Panc1 (cell line): ENCODE measurements around the gene HIGD1C. TPM values are rescaled to one million over a fixed set of nuclear protein-coding genes. Genes with fewer than 3 reads are reported as not detected.

Experiments
- ATAC-seq: fragments of 200-7000 bp; cut with Tn5 transposase; 2 replicates; pipeline ENCODE4 v1.9.1; 2020; ENCODE audit warnings: mild to moderate bottlenecking, moderate library complexity
- BruUV-seq: library from RNA; stranded (reverse); fragments of 400-500 nt; replicated peaks from 2 replicates; lab custom pipeline; 2021; lab: Mats Ljungman, UMichigan
- CTCF ChIA-PET: fragments of 300-600 bp; sonication (Branson Sonifier 250); formaldehyde crosslinking; loops from one replicate; lab custom pipeline; 2022; ENCODE audit warnings: antibody characterized with exemption; lab: Charles Lee
- POLR2A ChIA-PET: fragments of 300-600 bp; sonication (Branson Sonifier 250); formaldehyde crosslinking; loops from one replicate; lab custom pipeline; 2022; ENCODE audit warnings: antibody characterized with exemption; lab: Charles Lee
- DNase-seq: peaks from one replicate; pipeline ENCODE4 v3.0.0-alpha.2; 2010; ENCODE audit warnings: low read depth, low spot score
- H3K27ac ChIP-seq: 2 replicates; pipeline ENCODE4 v1.5.1; 2011; ENCODE audit warnings: mild to moderate bottlenecking, low read length, inconsistent platforms
- H3K27me3 ChIP-seq: fragments of 200-500 bp; sonication (Bioruptor generic); 2 replicates; pipeline ENCODE4 v1.6.0; 2014; ENCODE audit warnings: low read length, inconsistent platforms; ENCODE audit not compliant: control insufficient read depth, insufficient read depth
- H3K36me3 ChIP-seq: fragments of 200-500 bp; sonication (Bioruptor generic); 2 replicates; pipeline ENCODE4 v1.5.1; 2014; ENCODE audit warnings: inconsistent platforms, mild to moderate bottlenecking, low read length, moderate library complexity; ENCODE audit not compliant: control insufficient read depth, insufficient read depth
- H3K4me1 ChIP-seq: 2 replicates; pipeline ENCODE4 v1.5.1; 2011; ENCODE audit warnings: inconsistent platforms, mild to moderate bottlenecking, low read length, moderate library complexity; ENCODE audit not compliant: control insufficient read depth, insufficient read depth
- H3K4me3 ChIP-seq, 2 experiments: 2 replicates each; pipeline ENCODE4 v1.5.1; 2011 to 2012; ENCODE audit warnings: low read depth in 2 of 2, low read length in 2 of 2, mild to moderate bottlenecking in 2 of 2, inconsistent platforms in 1 of 2, moderate library complexity in 1 of 2
- H3K9me3 ChIP-seq: fragments of 200-500 bp; sonication (Bioruptor generic); 2 replicates; pipeline ENCODE4 v1.5.1; 2014; ENCODE audit warnings: low read depth, mild to moderate bottlenecking, inconsistent platforms, low read length, moderate library complexity; ENCODE audit not compliant: control insufficient read depth, insufficient read depth
- POLR2AphosphoS5 ChIP-seq: IDR thresholded peaks from 2 replicates; pipeline ENCODE4 v1.6.1; 2012; ENCODE audit warnings: mild to moderate bottlenecking, low read depth, low read length, moderate library complexity
- SIN3A ChIP-seq: IDR thresholded peaks from 2 replicates; pipeline ENCODE4 v1.6.1; 2012; ENCODE audit warnings: low read depth, mild to moderate bottlenecking, low read length, moderate library complexity, borderline replicate concordance; ENCODE audit not compliant: insufficient read depth
- TCF7L2 ChIP-seq: IDR thresholded peaks from 2 replicates; pipeline ENCODE4 v1.6.1; 2011; ENCODE audit warnings: mild to moderate bottlenecking, low read depth, low read length, inconsistent platforms
- in situ Hi-C: cut with HindIII; loops from 2 replicates; pipeline ENCODE4 v1.10.0; 2016; ENCODE audit warnings: low sequenced_read_pairs, low pct_unique_long_range_greater_than_20kb
- intact Hi-C: fragments of 100-400 bp; cut with micrococcal nuclease; formaldehyde crosslinking; loops from one replicate; pipeline ENCODE4 v1.10.0; 2022; ENCODE audit not compliant: unreplicated experiment
- total RNA-seq: library from RNA; stranded (reverse); gene quantifications from one replicate; pipeline ENCODE4 v1.2.1, GENCODE V29; 2021; ENCODE audit not compliant: unreplicated experiment
- TF ChIP-seq, protein P1 (sequence below), 2 experiments: IDR thresholded peaks; 2 replicates each; pipeline ENCODE4 v1.6.1; 2011 to 2012; ENCODE audit warnings: low read depth in 2 of 2, control low read depth in 1 of 2, low read length in 1 of 2, mild to moderate bottlenecking in 1 of 2, moderate library complexity in 1 of 2; ENCODE audit not compliant: insufficient read depth in 1 of 2
- TF ChIP-seq, protein P2 (sequence below): fragments of 450-650 bp; IDR thresholded peaks from 2 replicates; pipeline ENCODE4 v1.5.1; 2017; ENCODE audit warnings: mild to moderate bottlenecking

Gene HIGD1C
- total RNA-seq, 1 experiment from 2014 or later = not detected

DNA sequence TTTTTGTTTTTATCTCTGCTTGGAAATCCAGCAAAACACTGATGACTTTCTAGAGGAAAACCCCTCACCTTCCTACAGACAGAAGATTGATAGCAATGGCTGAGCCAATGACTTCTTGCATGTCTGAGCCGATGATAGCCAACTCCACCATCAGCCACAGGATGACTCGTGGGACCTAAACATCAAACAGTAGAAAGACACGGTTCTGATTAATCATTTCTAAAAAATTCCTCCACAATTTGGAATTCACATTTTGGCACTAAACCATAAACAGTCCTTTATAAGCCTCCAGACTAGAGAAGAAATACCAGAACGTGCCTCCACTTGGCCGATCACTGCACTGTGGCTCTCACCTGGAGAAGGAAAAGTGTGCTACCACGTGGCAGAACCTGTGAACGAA, 47.9 kb downstream of the HIGD1C start:
- no peaks in the 10 kb centered on the region for H3K9me3 ChIP-seq
- no peaks in the 10 kb centered on the region; the same call in 1 of the 2 replicates for H3K4me1 ChIP-seq
- CTCF ChIA-PET = no interaction called here
- intact Hi-C loops (no loop called here), in situ Hi-C loops (no loop called here)
- TF ChIP-seq, protein P1, sequence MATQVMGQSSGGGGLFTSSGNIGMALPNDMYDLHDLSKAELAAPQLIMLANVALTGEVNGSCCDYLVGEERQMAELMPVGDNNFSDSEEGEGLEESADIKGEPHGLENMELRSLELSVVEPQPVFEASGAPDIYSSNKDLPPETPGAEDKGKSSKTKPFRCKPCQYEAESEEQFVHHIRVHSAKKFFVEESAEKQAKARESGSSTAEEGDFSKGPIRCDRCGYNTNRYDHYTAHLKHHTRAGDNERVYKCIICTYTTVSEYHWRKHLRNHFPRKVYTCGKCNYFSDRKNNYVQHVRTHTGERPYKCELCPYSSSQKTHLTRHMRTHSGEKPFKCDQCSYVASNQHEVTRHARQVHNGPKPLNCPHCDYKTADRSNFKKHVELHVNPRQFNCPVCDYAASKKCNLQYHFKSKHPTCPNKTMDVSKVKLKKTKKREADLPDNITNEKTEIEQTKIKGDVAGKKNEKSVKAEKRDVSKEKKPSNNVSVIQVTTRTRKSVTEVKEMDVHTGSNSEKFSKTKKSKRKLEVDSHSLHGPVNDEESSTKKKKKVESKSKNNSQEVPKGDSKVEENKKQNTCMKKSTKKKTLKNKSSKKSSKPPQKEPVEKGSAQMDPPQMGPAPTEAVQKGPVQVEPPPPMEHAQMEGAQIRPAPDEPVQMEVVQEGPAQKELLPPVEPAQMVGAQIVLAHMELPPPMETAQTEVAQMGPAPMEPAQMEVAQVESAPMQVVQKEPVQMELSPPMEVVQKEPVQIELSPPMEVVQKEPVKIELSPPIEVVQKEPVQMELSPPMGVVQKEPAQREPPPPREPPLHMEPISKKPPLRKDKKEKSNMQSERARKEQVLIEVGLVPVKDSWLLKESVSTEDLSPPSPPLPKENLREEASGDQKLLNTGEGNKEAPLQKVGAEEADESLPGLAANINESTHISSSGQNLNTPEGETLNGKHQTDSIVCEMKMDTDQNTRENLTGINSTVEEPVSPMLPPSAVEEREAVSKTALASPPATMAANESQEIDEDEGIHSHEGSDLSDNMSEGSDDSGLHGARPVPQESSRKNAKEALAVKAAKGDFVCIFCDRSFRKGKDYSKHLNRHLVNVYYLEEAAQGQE (IDR thresholded peaks at IDR 0.05; ENCODE audit: insufficient read depth in 1 of 2, low read depth in 2 of 2, low read length in 1 of 2) = no peak
- TF ChIP-seq SIN3A (no peak), TCF7L2 (no peak)
- BruUV-seq = no TSS peak
- POLR2A ChIA-PET = no interaction called here
- H3K4me3 ChIP-seq = no peak overlapping the region
- H3K36me3 ChIP-seq = peaks cover 7% of the 10 kb centered on the region; the same call in 1 of the 2 replicates
- ATAC-seq = no peak
- H3K27ac ChIP-seq = no peak overlapping the region
- no peaks in the 10 kb centered on the region for H3K27me3 ChIP-seq
- no peak for DNase-seq

DNA sequence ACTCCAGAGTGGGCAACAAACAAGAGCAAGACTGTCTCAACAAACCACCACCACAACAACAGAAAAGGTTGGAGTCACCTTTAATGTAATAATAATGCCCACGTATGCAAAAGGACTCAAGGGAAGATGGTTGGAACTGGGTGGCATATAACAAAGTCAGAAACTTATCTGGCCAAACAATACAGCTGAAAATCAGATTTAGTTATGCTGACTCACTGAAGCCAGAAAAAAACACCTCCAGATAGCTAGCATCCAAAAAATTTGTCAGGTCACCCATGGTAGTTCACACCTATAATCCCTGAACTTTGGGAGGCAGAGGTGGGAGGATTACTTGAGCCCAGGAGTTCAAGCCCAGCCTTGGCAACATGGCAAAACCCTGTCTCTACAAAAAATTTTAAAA, 49.5 kb downstream of the HIGD1C start:
- Histone ChIP-seq H3K9me3 (no peaks in the 10 kb centered on the region), H3K4me1 (no peaks in the 10 kb centered on the region; the same call in 1 of the 2 replicates), H3K4me3 (no peak overlapping the region), H3K27me3 (no peaks in the 10 kb centered on the region), H3K36me3 (peaks cover 4% of the 10 kb centered on the region; the same call in 1 of the 2 replicates), H3K27ac (no peak overlapping the region)
- TF ChIP-seq, protein P2, sequence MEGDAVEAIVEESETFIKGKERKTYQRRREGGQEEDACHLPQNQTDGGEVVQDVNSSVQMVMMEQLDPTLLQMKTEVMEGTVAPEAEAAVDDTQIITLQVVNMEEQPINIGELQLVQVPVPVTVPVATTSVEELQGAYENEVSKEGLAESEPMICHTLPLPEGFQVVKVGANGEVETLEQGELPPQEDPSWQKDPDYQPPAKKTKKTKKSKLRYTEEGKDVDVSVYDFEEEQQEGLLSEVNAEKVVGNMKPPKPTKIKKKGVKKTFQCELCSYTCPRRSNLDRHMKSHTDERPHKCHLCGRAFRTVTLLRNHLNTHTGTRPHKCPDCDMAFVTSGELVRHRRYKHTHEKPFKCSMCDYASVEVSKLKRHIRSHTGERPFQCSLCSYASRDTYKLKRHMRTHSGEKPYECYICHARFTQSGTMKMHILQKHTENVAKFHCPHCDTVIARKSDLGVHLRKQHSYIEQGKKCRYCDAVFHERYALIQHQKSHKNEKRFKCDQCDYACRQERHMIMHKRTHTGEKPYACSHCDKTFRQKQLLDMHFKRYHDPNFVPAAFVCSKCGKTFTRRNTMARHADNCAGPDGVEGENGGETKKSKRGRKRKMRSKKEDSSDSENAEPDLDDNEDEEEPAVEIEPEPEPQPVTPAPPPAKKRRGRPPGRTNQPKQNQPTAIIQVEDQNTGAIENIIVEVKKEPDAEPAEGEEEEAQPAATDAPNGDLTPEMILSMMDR = no peak
- TF ChIP-seq POLR2AphosphoS5 (no peak), TCF7L2 (no peak), SIN3A (no peak)
- TF ChIP-seq, protein P1 (IDR thresholded peaks at IDR 0.05; ENCODE audit: insufficient read depth in 1 of 2, low read depth in 2 of 2, low read length in 1 of 2) = no peak
- POLR2A ChIA-PET = interaction anchor here (0.6 kb wide), 1 partner anchor 230 kb away, joined by 3 read pairs; no protein-coding TSS in a partner anchor
- ATAC-seq = no peak
- in situ Hi-C loops (no loop called here), intact Hi-C loops (no loop called here)
- CTCF ChIA-PET = no interaction called here
- BruUV-seq = no TSS peak
- DNase-seq = no peak
